Activated CD8-positive, alpha-beta memory T cell treated with anti-CD3 and anti-CD28 coated beads for 24 hours (primary cell): ENCODE results near the gene ZNF300.
"Not testable (repeated sequence)": the region's sequence is repeated elsewhere in the genome, so short reads cannot be mapped to it uniquely, and the experiment has no call there.

ENCODE experiments used
- DNase-seq: peaks from one replicate; pipeline ENCODE4 v3.0.0-alpha.2; 2020

Gene ZNF300

DNA sequence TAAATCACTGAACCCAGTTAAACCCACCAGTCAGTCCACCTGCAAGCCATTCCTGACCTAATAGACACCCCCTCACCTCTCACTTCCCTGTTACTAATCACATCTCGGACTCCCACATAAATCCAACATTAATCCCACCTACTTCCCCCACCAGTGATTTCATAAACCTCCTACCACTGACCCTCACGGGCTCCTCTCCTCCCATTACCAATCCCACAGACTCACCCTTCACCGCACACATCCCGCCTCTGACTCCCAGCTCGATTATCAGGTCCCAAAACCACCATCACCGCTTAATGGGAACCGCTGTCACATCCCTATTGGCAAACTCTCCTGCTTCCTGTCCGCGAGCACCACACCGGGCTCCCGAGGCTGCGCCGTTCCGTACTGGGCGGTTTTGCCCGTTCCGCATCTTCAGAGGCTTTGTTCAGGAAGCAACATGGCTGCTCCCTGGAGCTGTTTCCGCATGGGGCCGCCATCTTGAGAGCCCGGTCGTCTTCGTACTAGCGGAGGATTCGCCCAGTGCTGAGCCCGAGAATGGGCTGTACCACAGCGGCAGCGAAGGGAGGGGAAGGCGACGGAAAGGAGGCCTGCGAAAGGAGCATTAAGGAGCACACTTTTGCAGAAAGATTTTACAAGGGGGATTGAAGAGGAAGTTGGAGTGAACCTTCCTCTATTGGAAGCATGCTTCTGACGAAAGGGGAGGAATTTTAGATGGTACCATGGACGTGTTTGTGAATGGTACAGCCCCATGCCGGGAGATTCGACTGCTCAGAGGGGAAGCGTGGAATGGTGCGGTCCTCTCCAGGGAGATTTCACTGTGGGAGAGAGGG is at the start of gene ZNF300:
TSS of gene ZNF300 (minus strand) at position 502 of the 833 bp plus-strand sequence. CDS start 1,825 bp downstream, outside the sequence.
- DNase-seq, result peak; percentile 78

DNA sequence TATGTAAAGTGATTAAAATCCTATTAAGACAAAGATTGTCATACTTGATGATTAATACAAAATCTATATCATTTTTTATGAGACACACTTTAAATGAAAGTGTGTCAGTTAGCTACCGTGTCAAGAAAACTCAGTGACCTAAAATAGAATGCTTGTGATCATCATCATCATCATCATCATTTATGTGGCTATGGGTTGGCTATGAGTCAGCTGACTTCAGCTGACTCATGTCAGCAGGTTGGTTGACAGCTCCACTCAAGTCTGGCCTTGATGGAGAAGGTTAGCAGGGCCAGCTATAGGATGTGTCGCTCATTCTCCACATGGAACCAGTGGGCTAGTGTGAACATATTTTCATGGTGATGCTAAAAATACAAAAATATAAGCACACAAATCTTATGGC is 43.8 kb upstream of the ZNF300 start:
- no peak for DNase-seq

DNA sequence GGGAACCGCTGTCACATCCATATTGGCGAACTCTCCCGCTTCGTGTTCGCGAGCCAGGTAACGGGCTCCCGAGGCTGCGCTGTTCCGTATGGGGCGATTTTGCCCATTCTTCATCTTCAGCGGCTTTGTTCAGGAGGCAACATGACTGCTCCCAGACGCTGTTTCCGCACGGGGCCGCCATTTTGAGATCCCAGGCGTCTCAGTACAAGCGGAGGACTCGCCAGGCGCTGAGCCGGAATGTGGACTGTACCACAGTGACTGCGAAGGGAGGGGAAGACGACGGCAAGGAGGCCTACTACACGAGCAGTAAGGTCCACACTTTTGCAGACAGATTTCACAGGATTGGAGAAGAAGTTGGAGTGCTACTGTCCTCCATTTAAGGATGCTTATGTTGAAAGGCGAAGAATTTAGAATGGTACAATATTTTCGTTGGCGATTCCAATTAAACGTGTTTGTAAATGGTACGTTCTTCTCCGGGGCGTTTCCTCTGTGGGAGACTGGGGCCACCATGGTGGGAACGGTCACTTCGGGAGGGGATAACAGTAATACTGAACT is 41.6 kb upstream of the ZNF300 start:
- DNase-seq, result no peak

DNA sequence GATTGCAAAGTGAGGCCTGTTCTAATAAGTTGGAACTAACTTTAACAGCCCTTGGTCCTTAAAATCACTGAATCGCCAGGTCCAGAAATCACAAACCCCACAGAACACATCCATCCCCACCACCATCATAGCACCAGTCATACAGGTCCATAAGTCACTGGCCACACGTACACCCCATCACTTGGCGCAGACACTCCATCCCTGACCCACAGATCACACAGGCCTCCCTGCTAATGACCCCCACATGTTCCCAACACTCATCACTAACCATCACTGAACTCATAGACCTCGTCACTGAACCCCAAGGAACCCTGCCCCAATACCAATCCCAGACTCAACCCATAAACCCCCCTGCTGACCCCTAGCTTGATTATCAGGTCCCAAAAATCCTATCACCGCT is 41.2 kb upstream of the ZNF300 start:
- no peak for DNase-seq

DNA sequence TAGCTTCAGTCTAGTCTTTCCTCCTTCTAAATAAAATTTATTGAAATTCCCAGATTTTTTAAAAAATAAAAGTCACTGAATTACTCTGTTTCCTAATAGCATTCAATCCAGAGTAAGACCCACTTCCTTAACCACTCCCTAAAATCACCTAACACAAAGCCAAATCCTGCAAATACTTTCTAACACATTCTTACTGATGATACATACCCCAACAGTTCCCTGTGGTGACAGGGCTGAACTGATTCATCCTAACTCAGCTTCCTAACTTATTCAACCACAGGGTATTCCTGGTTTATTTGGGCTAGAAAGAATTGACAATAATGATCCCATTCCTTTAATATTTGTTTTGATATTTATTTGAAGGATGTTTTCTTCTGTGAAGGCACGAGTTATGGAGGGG is 40.7 kb upstream of the ZNF300 start:
- no peak for DNase-seq

DNA sequence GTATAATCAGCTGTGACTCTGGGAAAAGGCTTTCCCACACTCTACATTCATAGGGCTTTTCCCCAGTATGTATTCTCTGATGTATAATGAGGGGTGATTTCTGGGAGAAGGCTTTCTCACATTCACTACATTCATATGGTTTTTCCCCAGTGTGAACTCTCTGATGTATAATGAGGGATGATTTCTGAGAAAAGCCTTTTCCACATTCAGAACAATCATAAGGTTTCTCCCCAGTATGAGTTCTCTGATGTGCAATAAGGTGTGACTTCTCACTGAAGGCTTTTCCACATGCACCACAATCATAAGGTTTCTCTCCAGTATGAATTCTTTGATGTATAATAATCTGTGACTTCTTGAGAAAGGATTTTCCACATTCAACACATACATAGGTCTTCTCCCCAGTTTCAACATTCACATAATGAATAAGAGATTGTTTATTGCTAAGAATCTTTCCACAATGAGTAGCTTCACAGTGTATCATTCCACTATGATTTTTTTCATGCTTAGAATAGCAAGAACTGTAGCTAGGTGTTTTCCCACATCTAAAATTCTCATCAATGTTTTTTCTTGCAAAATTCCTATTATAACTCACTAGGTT is 26.7 kb upstream of the ZNF300 start:
- no peak for DNase-seq

DNA sequence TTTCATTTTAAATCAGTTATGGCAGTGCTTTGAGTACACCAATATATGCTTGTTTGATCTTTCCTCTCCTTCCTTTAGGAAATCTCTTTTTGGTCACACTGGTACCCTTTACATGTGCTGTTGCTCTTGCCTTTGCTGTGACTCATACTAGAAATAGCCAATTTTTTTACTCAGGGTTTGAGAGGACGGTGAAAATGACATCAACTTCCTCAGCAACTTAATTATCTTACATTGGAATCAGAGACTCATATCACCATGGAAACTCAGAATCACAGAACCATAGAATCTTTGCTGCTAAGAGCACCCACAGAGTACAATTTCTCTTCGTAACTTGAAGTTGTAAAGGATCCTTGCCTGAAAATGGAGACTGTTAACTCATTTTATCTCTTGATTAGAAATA is 13.8 kb upstream of the ZNF300 start:
- no peak for DNase-seq

DNA sequence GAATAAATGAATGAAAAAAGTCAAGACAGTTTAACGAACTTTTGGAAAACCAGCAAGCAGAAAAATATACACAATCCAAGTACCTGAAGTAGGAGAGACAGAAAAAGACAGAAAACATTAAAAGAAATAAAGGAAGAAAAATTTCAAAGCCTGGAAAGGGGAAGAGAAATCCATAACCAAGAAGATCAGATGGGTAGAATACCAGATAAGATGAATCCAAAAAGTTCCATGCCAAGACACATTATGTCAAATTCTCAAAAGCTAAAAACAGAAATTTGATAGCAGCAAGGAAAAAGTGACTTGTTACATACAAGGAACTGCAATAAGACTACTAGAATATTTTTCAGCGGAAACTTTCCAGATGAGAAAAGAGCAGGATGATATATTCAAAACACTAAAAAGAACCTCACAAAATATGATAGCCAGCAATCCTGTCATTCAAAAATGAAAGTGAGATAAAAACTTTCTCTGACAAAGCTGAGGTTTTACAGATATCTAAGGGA is 7.6 kb upstream of the ZNF300 start:
- DNase-seq, result no peak

DNA sequence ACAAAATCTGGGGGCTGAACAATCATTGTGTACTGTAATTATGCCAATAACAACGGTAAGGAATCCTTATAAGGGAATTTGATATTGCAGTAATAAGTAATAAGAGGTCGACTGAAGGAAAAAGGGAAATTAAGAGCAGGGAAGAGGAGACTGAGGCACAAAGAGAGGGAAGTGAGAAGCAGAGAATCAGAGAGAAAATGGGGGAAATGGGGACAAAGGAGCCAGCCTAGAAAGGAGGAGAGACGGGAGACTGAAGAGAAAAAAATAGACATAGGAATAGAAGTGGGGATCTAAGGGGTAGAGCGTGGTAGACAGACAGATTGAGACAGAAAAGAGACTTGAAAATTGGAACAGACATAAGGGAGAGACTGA is 518 bp upstream of the ZNF300 start:
- no peak for DNase-seq

DNA sequence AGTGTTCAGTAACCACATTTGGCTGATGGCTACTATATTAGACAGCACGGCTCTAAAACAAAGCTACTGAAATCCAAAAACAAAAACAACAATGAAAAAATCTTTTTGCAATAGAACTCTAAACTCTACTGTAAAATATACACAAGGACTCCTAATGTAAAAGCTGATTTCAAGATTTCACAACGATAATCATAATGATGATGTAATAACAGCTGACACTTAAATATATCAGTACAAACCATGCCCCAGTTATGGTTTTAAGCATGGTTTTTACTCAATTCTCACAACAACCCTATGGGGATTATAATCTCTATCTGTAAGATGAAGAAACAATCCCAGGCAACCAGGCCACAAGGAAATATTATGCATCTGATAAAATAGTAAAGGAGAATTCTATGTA is 3.3 kb downstream of the ZNF300 start:
- DNase-seq, result no peak

DNA sequence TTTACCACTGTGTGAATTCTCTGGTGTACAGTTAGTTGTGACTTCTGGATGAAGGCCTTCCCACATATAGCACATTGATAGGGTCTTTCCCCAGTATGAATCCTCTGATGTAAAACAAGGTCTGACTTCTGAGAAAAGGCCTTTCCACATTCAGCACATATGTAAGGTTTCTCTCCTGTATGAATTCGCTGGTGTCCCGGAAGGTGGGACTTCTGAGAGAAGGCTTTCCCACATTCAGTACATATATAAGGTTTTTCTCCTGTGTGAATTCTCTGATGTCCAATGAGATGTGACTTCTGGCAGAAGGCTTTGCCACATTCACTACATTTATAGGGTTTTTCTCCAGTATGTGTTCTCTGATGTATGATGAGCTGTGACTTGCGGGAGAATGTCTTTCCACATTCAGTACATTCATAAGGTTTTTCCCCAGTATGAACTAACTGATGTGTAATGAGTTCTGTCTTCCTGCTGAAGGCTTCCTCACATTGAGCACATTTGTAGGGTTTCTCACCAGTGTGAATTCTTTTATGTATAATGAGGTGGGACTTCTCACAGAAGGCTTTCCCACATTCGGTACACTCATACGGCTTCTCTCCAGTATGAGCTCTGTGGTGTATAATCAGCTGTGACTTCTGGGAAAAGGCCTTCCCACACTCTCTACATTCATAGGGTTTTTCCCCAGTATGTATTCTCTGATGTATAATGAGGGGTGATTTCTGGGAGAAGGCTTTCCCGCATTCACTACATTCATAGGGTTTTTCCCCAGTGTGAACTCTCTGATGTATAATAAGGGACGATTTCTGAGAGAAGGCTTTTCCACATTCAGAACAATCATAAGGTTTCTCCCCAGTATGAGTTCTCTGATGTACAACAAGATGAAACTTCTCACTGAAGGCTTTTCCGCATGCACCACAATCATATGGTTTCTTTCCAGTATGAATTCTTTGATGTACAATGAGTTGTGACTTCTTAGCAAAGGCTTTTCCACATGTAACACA is 9.1 kb downstream of the ZNF300 start:
- no peak for DNase-seq

DNA sequence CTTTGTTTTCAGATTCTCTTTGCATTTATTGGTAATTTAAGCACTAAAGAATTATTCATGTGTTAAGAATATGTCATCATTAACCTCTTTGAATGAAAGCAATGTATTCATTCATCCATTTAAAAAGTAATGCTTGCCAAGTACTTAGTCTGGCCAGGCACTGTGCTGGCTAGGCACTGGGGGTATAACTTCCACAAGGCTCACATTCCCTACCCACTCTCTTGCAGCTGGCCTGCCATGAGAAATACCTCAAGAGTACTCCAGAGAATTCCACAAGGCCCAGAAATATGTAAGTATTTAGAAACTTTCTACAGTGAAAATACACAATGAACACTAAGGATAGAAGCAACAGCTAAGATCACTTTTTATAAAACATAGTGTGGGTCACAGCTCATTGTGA is 25.4 kb downstream of the ZNF300 start:
- DNase-seq, result no peak

DNA sequence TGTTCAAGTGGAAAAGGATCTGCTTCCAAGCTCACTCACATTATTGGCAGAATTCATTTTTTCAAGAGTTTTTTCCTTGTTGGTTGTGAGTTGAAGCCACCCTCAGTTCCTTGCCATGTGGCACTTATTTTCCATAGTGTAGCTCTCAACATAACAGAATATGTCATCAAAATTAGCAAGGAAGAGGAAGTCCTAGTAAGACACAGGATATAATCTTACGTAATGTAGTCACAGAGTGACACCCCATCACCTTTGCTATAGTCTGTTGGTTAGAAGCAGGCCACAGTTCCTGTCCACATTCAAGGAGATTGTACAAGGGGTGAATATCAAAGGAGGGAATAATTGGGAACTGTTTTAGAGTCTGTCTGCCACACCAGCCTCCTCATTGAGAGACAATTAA is 42.7 kb downstream of the ZNF300 start:
- no peak for DNase-seq

DNA sequence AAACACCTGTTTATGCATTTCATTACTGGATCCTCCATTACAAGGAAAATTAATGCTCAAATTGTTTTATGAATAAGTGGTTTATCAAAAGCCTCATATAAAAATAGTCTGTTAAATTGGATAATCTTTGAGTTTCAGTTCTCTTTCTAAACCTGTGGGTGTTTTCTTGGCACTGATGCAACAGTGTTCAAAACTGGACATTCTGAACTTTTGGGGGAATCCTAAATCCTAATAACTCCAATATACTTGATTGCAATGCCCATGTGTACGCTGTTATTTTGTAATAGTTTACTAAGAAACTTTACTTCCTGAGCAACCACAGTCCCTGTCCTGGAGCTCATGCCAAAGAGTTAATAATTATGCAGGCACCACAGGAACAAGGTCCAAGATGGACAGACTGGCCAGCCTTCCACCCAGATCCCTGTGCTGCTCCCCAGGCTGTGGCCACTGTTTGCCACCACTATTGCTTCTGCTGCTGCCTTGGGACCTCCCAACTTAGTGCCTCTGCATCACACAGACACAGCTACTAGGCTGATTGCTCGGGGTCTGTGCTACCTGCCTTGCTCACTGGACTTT is 44.4 kb downstream of the ZNF300 start:
- DNase-seq, result no peak

DNA sequence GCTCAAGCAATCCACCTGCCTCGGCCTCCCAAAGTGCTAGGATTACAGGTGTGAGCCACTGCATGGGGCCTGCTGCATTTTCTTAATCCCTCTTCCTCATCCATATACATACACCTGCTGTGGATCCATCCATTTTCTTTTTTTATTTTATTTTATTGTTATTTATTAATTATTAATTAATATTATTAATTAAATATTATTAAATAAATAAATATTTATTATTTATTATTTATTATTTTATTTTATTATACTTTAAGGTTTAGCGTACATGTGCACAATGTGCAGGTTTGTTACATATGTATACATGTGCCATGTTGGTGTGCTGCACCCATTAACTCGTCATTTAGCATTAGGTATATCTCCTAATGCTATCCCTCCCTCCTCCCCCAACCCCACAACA is 48.1 kb downstream of the ZNF300 start:
- not testable (repeated sequence) for DNase-seq

DNA sequence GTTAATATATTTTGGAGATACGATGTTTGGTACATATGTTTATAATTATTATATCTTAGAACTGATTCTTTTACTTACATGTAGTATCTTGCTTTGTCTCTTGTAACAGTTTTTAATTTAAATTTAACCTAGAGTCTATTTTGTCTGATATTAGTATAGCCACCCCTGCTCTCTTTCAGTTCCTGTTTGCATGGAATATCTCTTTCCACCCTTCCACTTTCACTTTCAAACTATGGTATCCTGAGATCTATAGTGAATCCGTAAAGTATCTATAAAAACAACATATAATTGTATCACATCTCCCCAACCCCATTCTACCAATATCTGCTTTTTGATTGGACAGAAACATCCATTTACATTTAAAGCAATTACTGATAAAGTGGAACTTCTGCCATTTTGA is 51.2 kb downstream of the ZNF300 start:
- no peak for DNase-seq

DNA sequence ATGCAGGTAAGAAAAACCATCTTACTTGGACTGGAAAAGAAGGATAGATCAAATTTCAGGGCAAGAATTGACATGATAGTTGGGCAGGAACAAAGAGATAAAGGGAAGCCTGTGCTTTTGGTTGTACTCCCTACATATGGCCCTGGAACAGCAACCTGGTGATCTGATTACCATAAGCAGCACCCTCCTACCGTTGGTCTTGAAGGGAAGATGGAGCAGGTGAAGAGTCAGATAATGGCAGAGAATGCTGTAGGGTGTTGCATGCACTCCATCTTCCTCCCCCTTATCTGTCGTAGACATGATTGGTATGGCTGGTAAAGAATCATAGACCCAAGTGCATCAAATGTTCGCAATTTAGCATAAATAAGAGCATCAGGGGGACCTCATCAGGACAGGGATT is 53.7 kb downstream of the ZNF300 start:
- no peak for DNase-seq

DNA sequence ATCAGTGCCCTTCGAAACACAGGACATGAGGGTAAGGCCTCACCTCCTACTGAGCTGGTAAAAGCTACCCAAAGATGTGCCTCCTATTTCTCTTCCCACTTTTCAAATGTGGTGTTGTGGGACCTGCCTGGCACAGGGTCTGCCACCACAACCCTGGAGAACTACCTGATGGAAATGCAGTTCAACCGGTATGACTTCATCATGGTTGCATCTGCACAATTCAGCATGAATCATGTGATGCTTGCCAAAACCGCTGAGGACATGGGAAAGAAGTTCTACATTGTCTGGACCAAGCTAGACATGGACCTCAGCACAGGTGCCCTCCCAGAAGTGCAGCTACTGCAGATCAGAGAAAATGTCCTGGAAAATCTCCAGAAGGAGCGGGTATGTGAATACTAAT is 56.5 kb downstream of the ZNF300 start:
- no peak for DNase-seq

DNA sequence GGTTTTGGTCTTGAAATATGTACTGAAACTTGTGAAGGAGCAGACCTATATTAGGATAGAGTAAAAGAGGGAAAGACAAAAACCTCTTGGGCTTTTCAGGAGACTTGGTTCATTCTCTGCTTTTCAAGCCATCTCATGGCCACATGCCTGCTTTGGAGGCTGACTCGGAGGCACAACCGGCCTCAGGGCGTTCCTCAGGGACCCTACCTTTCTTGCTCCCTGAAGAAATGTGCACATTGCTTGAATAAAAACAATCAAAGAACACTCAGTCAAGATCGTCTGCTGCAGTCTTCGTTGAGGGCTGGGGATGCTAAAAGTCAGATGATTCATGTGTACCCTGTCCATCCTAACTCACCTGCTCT is 57.5 kb downstream of the ZNF300 start:
- DNase-seq, result peak; percentile 57

DNA sequence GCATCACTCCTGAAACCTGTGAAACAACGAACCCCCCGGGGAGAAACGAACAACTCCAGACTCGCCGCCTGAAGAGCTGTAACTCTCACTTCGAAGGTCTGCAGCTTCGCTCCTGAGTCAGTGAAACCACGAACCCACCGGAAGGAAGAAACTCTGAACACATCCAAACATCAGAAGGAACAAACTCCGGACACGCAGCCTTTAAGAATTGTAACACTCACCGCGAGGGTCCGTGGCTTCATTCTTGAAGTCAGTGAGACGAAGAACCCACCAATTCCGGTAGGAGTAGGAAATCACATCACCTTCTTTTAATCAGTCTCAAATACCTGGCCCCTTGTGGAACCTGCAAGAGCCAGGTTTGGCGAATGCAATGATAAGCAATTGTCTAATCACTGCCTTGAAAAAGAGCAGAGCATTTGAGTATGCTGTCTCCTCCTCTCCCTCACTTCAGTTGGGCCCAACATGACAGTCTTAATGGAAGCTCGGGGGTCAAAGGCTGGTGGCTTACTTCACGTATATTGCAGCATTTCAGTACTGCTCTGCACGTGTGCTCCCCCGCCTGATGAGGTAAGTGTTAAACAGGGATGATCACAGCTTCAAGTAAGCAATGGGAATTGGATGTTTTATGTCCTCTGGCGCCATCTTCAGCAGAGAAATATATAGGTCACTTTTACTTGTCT is 58.0 kb downstream of the ZNF300 start:
- peak; percentile 80 for DNase-seq

DNA sequence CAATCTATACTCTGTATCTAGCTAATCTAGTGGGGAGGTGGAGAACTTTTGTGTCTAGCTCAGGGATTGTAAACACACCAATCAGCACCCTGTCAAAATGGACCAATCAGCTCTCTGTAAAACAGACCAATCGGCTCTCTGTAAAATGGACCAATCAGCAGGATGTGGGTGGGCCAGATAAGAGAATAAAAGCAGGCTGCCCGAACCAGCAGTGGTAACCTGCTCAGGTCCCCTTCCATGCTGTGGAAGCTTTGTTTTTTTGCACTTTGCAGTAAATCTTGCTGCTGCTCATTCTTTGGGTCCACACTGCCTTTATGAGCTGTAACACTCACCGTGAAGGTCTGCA is 58.5 kb downstream of the ZNF300 start, which contains the start of gene IRGM:
TSS of gene IRGM (plus strand) at position 214 of the 346 bp plus-strand sequence. CDS start 1,603 bp downstream, outside the sequence.
- not testable (repeated sequence) for DNase-seq
